Fibroblast of pulmonary artery (primary cell): ENCODE measurements around the gene MOGAT2.
"Not testable (repeated sequence)": the region's sequence is repeated elsewhere in the genome, so short reads cannot be mapped to it uniquely, and the experiment has no call there.

Experiments
- DNase-seq: peaks from one replicate; pipeline ENCODE4 v3.0.0-alpha.2; 2010; ENCODE audit warnings: low read depth
- H3K4me3 ChIP-seq: replicated peaks from 2 replicates; pipeline ENCODE4 v1.5.1; 2011; ENCODE audit warnings: low read depth, mild to moderate bottlenecking, control low read depth, low read length, moderate library complexity
- CTCF ChIP-seq: IDR thresholded peaks from 2 replicates; pipeline ENCODE4 v1.5.1; 2011; ENCODE audit warnings: mild to moderate bottlenecking, control low read depth, low read length, inconsistent platforms; ENCODE audit errors: missing control alignments

MOGAT2 gene

GRCh38 chr11:75740681-75741080 is 23.0 kb downstream of the MOGAT2 start:
- TF ChIP-seq CTCF: no peak
- H3K4me3 ChIP-seq: no peak overlapping the region
- DNase-seq: no peak

- DNase-seq, H3K4me3 ChIP-seq: not testable (repeated sequence)
Observed at GRCh38 chr11:75743159-75743558, 25.5 kb downstream of the MOGAT2 start.

GRCh38 chr11:75743711-75744563 is 26.3 kb downstream of the MOGAT2 start:
- DNase-seq: no peak
- TF ChIP-seq CTCF: no peak
- no peak overlapping the region for H3K4me3 ChIP-seq

GRCh38 chr11:75745807-75746206 is 28.2 kb downstream of the MOGAT2 start:
- TF ChIP-seq CTCF: no peak
- no peak overlapping the region for H3K4me3 ChIP-seq

GRCh38 chr11:75748729-75749273 is 31.2 kb downstream of the MOGAT2 start:
- not testable (repeated sequence) for DNase-seq, H3K4me3 ChIP-seq

More at GRCh38 chr11:75745807-75746206, 28.2 kb downstream of the MOGAT2 start:
- no peak for DNase-seq

GRCh38 chr11:75754933-75755332 is 37.3 kb downstream of the MOGAT2 start:
- DNase-seq, H3K4me3 ChIP-seq: not testable (repeated sequence)

- TF ChIP-seq CTCF: no peak
Observed at GRCh38 chr11:75757651-75758050, 40.0 kb downstream of the MOGAT2 start.

GRCh38 chr11:75759832-75760231 is 42.2 kb downstream of the MOGAT2 start:
- no peak overlapping the region for H3K4me3 ChIP-seq
- no peak for TF ChIP-seq CTCF
- DNase-seq: no peak

More at GRCh38 chr11:75757651-75758050, 40.0 kb downstream of the MOGAT2 start:
- DNase-seq: no peak
- H3K4me3 ChIP-seq: no peak overlapping the region
